CD4-positive, alpha-beta T cell treated with Interleukin-4 for 1 hour (primary cell): Measurements from ENCODE around the gene SNX32.

Experiments
- DNase-seq, 2 donors: peaks; one replicate each; pipeline ENCODE4 v3.0.0-alpha.2; 2020 to 2022

SNX32 gene

GRCh38 chr11:65833297-65834030, at the start of gene SNX32:
Gene SNX32 (plus strand): TSS chr11:65833963. CDS start chr11:65834066, 103 bp downstream.
- peak; percentile 94 to 96 for DNase-seq

- peak in 1 of 2 donors; percentile 14 for DNase-seq
These were observed 48.3 kb upstream of the SNX32 start for GRCh38 chr11:65785319-65786007.

GRCh38 chr11:65786008-65786785, 47.6 kb upstream of the SNX32 start:
- DNase-seq, result no peak

- DNase-seq, result peak; percentile 34 to 56
These were observed 46.8 kb upstream of the SNX32 start, which contains the start of gene OVOL1 for GRCh38 chr11:65786786-65787636. Gene OVOL1 (plus strand): TSS chr11:65787063. CDS start chr11:65787374, 311 bp downstream.

- peak in 1 of 2 donors; percentile 14 for DNase-seq
These were observed 45.8 kb upstream of the SNX32 start for GRCh38 chr11:65787649-65788622.

GRCh38 chr11:65788821-65789220, 44.9 kb upstream of the SNX32 start:
- no peak for DNase-seq

GRCh38 chr11:65789230-65790103, 44.3 kb upstream of the SNX32 start:
- no peak for DNase-seq

GRCh38 chr11:65790104-65790901, 43.5 kb upstream of the SNX32 start:
- DNase-seq, result no peak

GRCh38 chr11:65790902-65791650, 42.7 kb upstream of the SNX32 start:
- no peak for DNase-seq

- DNase-seq, result peak in 1 of 2 donors; percentile 64
These were observed 42.0 kb upstream of the SNX32 start for GRCh38 chr11:65791719-65792213.

- DNase-seq, result no peak
These were observed 41.3 kb upstream of the SNX32 start for GRCh38 chr11:65792456-65792855.

- no peak for DNase-seq
These were observed 40.6 kb upstream of the SNX32 start for GRCh38 chr11:65793144-65793581.

- DNase-seq, result no peak
These were observed 40.0 kb upstream of the SNX32 start for GRCh38 chr11:65793625-65794400.

GRCh38 chr11:65794570-65795510, 38.9 kb upstream of the SNX32 start:
- no peak for DNase-seq

- no peak for DNase-seq
These were observed 36.8 kb upstream of the SNX32 start for GRCh38 chr11:65796726-65797601.
